ENCODE results near the gene MMP15. TPM values are rescaled to one million over a fixed set of nuclear protein-coding genes. Genes with fewer than 3 reads are reported as not detected.

MMP15 gene
- total RNA-seq, 2 donors from 2014 or later = 22.3 to 35.3 TPM

- TF ChIP-seq POLR2A (IDR thresholded peaks at IDR 0.05) (no peak), CTCF (IDR thresholded peaks at IDR 0.05) (no peak)
- DNase-seq (no peak), ATAC-seq (no peak)
- intact Hi-C loops (cut with DNase I) = loop anchor here (5.0 to 10.0 kb wide), 2 partner anchors 94 to 241 kb away; no protein-coding TSS in a partner anchor
- H3K4me1 ChIP-seq = peaks cover 52% of the 10 kb centered on the region
- no peak overlapping the region for H3K4me3 ChIP-seq
- peaks cover 0 to 7% of the 10 kb centered on the region in 2 donors for H3K36me3 ChIP-seq (replicated peaks in 1 of 2; ENCODE audit: insufficient read depth in 1 of 2, low read depth in 2 of 2)
- WGBS, 2 donors = 92 to 94% methylated on average over 5 to 18 of the region's 18 CpGs
- no peaks in the 10 kb centered on the region for H3K27me3 ChIP-seq
- no peaks in the 10 kb centered on the region for H3K9me3 ChIP-seq
- no peak overlapping the region for H3K27ac ChIP-seq
Observed at GRCh38 chr16:57995721-57996405, 29.7 kb upstream of the MMP15 start.

- TF ChIP-seq POLR2A (IDR thresholded peaks at IDR 0.05) = no peak
- TF ChIP-seq CTCF (IDR thresholded peaks at IDR 0.05) = no peak
- Histone ChIP-seq H3K27me3 (no peaks in the 10 kb centered on the region), H3K36me3 (replicated peaks in 1 of 2; ENCODE audit: insufficient read depth in 1 of 2, low read depth in 2 of 2) (peaks cover 0 to 7% of the 10 kb centered on the region in 2 donors), H3K4me3 (no peak overlapping the region), H3K4me1 (peaks cover 49% of the 10 kb centered on the region), H3K9me3 (no peaks in the 10 kb centered on the region), H3K27ac (no peak overlapping the region)
- no peak for DNase-seq
- ATAC-seq = no peak
- WGBS, 2 donors = 97% methylated on average over 24 to 62 of the region's 62 CpGs
- intact Hi-C loops (cut with DNase I) = loop anchor here (5.0 to 10.0 kb wide), 2 partner anchors 94 to 242 kb away; no protein-coding TSS in a partner anchor
Observed at GRCh38 chr16:57996406-57997175, 29.0 kb upstream of the MMP15 start.

- no peak for DNase-seq
- no peak for ATAC-seq
- Histone ChIP-seq H3K4me3 (no peak overlapping the region), H3K27ac (no peak overlapping the region), H3K4me1 (peaks cover 54% of the 10 kb centered on the region), H3K27me3 (no peaks in the 10 kb centered on the region), H3K9me3 (no peaks in the 10 kb centered on the region), H3K36me3 (replicated peaks in 1 of 2; ENCODE audit: insufficient read depth in 1 of 2, low read depth in 2 of 2) (peaks cover 0 to 7% of the 10 kb centered on the region in 2 donors)
- 95 to 97% methylated on average over 27 to 30 of the region's 35 CpGs for WGBS, 2 donors
- TF ChIP-seq POLR2A (IDR thresholded peaks at IDR 0.05) (no peak), CTCF (IDR thresholded peaks at IDR 0.05) (no peak)
- intact Hi-C loops (cut with DNase I) = loop anchor here (5.0 to 10.0 kb wide), 2 partner anchors 95 to 242 kb away; no protein-coding TSS in a partner anchor
Observed at GRCh38 chr16:57997176-57997527, 28.4 kb upstream of the MMP15 start.

- no peak for TF ChIP-seq POLR2A (IDR thresholded peaks at IDR 0.05)
- TF ChIP-seq CTCF (IDR thresholded peaks at IDR 0.05) = no peak
- DNase-seq = no peak
- Histone ChIP-seq H3K4me3 (no peak overlapping the region), H3K27me3 (no peaks in the 10 kb centered on the region), H3K4me1 (peaks cover 49% of the 10 kb centered on the region), H3K9me3 (no peaks in the 10 kb centered on the region), H3K36me3 (replicated peaks in 1 of 2; ENCODE audit: insufficient read depth in 1 of 2, low read depth in 2 of 2) (peaks cover 0 to 7% of the 10 kb centered on the region in 2 donors), H3K27ac (no peak overlapping the region)
- intact Hi-C loops (cut with DNase I) = loop anchor here (5.0 to 10.0 kb wide), 2 partner anchors 95 to 243 kb away; no protein-coding TSS in a partner anchor
- 93 to 95% methylated on average over 9 to 33 of the region's 36 CpGs for WGBS, 2 donors
- ATAC-seq = no peak
Observed at GRCh38 chr16:57997528-57998265, 27.9 kb upstream of the MMP15 start.
